Left kidney (tissue), 8 donors: ENCODE measurements around the gene FUT9. TPM values are rescaled to one million over a fixed set of nuclear protein-coding genes. Genes with fewer than 3 reads are reported as not detected.
A peak's percentile ranks its signal among the peaks of the same experiment; 100 is the strongest.

Experiments used
- DNase-seq: peaks from one replicate; pipeline ENCODE4 v3.0.0-alpha.2; 2013
- long read RNA-seq, 8 donors: transcript quantifications; one replicate each; lab custom pipeline, GENCODE V29; 2026
- polyA plus RNA-seq: library from polyadenylated mRNA; unstranded; fragments of 120-200 nt; gene quantifications from one replicate; pipeline ENCODE4 v1.2.1, GENCODE V29; 2013; ENCODE audit not compliant: insufficient read length

Gene FUT9
- polyA plus RNA-seq = 7.8 TPM
- long read RNA-seq, donor 1, full-length matches to known transcripts = 1 of 1 reads
- long read RNA-seq, donor 1, partial matches to known transcripts = 0 of 1 reads
- long read RNA-seq, donor 1, other reads (novel, unspliced or antisense) = 0 of 1 reads
- long read RNA-seq, donor 2, full-length matches to known transcripts = 2 of 2 reads
- long read RNA-seq, donor 2, partial matches to known transcripts = 0 of 2 reads
- long read RNA-seq, donor 2, other reads (novel, unspliced or antisense) = 0 of 2 reads
- long read RNA-seq, donor 3 = 0 reads
- long read RNA-seq, donor 4 = 0 reads
- long read RNA-seq, donor 5, full-length matches to known transcripts = 1 of 1 reads
- long read RNA-seq, donor 5, partial matches to known transcripts = 0 of 1 reads
- long read RNA-seq, donor 5, other reads (novel, unspliced or antisense) = 0 of 1 reads
- long read RNA-seq, donor 6 = 0 reads
- long read RNA-seq, donor 7, full-length matches to known transcripts = 1 of 1 reads
- long read RNA-seq, donor 7, partial matches to known transcripts = 0 of 1 reads
- long read RNA-seq, donor 7, other reads (novel, unspliced or antisense) = 0 of 1 reads
- long read RNA-seq, donor 8, full-length matches to known transcripts = 1 of 1 reads
- long read RNA-seq, donor 8, partial matches to known transcripts = 0 of 1 reads
- long read RNA-seq, donor 8, other reads (novel, unspliced or antisense) = 0 of 1 reads

- DNase-seq = peak; percentile 63
Observed at GRCh38 chr6:96015518-96016333, at the start of gene FUT9. Gene FUT9, plus strand, starts transcription at chr6:96015974. Its CDS starts 187,182 bp downstream, at chr6:96203156.

GRCh38 chr6:95967594-95967993 is 48.2 kb upstream of the FUT9 start:
- DNase-seq = no peak

- DNase-seq = no peak
Observed at GRCh38 chr6:95973976-95974375, 41.8 kb upstream of the FUT9 start.

- no peak for DNase-seq
Observed at GRCh38 chr6:95978230-95978629, 37.5 kb upstream of the FUT9 start.

GRCh38 chr6:95991906-95992305 is 23.9 kb upstream of the FUT9 start:
- DNase-seq = no peak

- DNase-seq = no peak
Observed at GRCh38 chr6:95994151-95994550, 21.6 kb upstream of the FUT9 start.

GRCh38 chr6:95998133-95998532 is 17.6 kb upstream of the FUT9 start:
- DNase-seq = no peak

GRCh38 chr6:96001891-96002575 is 13.7 kb upstream of the FUT9 start:
- DNase-seq = no peak

GRCh38 chr6:96002576-96002910 is 13.2 kb upstream of the FUT9 start:
- no peak for DNase-seq

- DNase-seq = no peak
Observed at GRCh38 chr6:96002912-96003311, 12.9 kb upstream of the FUT9 start.

GRCh38 chr6:96007663-96008062 is 8.1 kb upstream of the FUT9 start:
- DNase-seq = no peak

GRCh38 chr6:96013531-96013930 is 2.2 kb upstream of the FUT9 start:
- DNase-seq = no peak

- DNase-seq = peak; percentile 36
Observed at GRCh38 chr6:96014846-96015517, 792 bp upstream of the FUT9 start.

GRCh38 chr6:96016334-96017069 is 728 bp downstream of the FUT9 start:
- peak; percentile 6 for DNase-seq

- DNase-seq = no peak
Observed at GRCh38 chr6:96017070-96017359, 1.2 kb downstream of the FUT9 start.

- DNase-seq = no peak
Observed at GRCh38 chr6:96022225-96022624, 6.5 kb downstream of the FUT9 start.

- DNase-seq = no peak
Observed at GRCh38 chr6:96032661-96033060, 16.9 kb downstream of the FUT9 start.

- no peak for DNase-seq
Observed at GRCh38 chr6:96051555-96051954, 35.8 kb downstream of the FUT9 start.

GRCh38 chr6:96058082-96058481 is 42.3 kb downstream of the FUT9 start:
- DNase-seq = no peak

GRCh38 chr6:96059586-96059985 is 43.8 kb downstream of the FUT9 start:
- DNase-seq = no peak

- no peak for DNase-seq
Observed at GRCh38 chr6:96060249-96060648, 44.5 kb downstream of the FUT9 start.
